ENCODE measurements around the gene RARRES2. TPM values are rescaled to one million over a fixed set of nuclear protein-coding genes. Genes with fewer than 3 reads are reported as not detected.

The RARRES2 gene
- polyA plus RNA-seq, 1 of the 3 experiments (the other 2 are of a cell fraction): 0.43 TPM

GRCh38 chr7:150357270-150357669, 15.8 kb upstream of the RARRES2 start:
- H3K4me1 ChIP-seq (ENCODE audit: control insufficient read depth in 1 of 2, insufficient read depth in 2 of 2, low read depth in 1 of 2, low read length in 1 of 2): no peaks in the 10 kb centered on the region
- H3K9ac ChIP-seq: no peak overlapping the region
- H3K27me3 ChIP-seq (ENCODE audit: insufficient read depth): no peaks in the 10 kb centered on the region
- H3K4me2 ChIP-seq: no peak overlapping the region
- H3F3A ChIP-seq (replicated peaks; ENCODE audit: insufficient read depth): no peaks in the 10 kb centered on the region
- H3K27ac ChIP-seq (ENCODE audit: low read depth in 2 of 2, low read length in 1 of 2): no peak overlapping the region
- H3K9me3 ChIP-seq: no peaks in the 10 kb centered on the region
- no peak for TF ChIP-seq SMC3 (IDR thresholded peaks at IDR 0.05; ENCODE audit: low read depth, low read length)
- TF ChIP-seq NFIC (IDR thresholded peaks at IDR 0.05; ENCODE audit: borderline replicate concordance): no peak
- TF ChIP-seq CHD2 (IDR thresholded peaks at IDR 0.05; ENCODE audit: low read length, partially characterized antibody): no peak
- TF ChIP-seq ZBTB33 (IDR thresholded peaks at IDR 0.05; ENCODE audit: borderline replicate concordance, low read depth): no peak
- TF ChIP-seq RFX5 (IDR thresholded peaks at IDR 0.05; ENCODE audit: low read length): no peak
- TF ChIP-seq GATA2 (CRISPR knock-in tag; IDR thresholded peaks at IDR 0.05): no peak
- TF ChIP-seq USF2 (IDR thresholded peaks at IDR 0.05; ENCODE audit: borderline replicate concordance, low read depth, low read length): no peak
- TF ChIP-seq MXI1 (IDR thresholded peaks at IDR 0.05; ENCODE audit: low read depth, low read length): no peak
- TF ChIP-seq USF1 (IDR thresholded peaks at IDR 0.05; ENCODE audit: borderline replicate concordance, low read depth): no peak
- TF ChIP-seq RCOR1 (IDR thresholded peaks at IDR 0.05; ENCODE audit: low read length): no peak
- no peak for TF ChIP-seq GABPA (IDR thresholded peaks at IDR 0.05; ENCODE audit: low read depth)
- no peak for TF ChIP-seq JUND (IDR thresholded peaks at IDR 0.05)
- no peak for TF ChIP-seq POLR2AphosphoS5 (IDR thresholded peaks at IDR 0.05; ENCODE audit: low read depth, low read length)
- no peak for TF ChIP-seq SIN3A (IDR thresholded peaks at IDR 0.05; ENCODE audit: borderline replicate concordance, low read depth, low read length)
- TF ChIP-seq IRF3 (IDR thresholded peaks at IDR 0.05; ENCODE audit: low read depth, low read length): no peak
- TF ChIP-seq RAD21 (IDR thresholded peaks at IDR 0.05; ENCODE audit: low read length): no peak
- TF ChIP-seq FOSL2 (IDR thresholded peaks at IDR 0.05; ENCODE audit: borderline replicate concordance, low read depth): no peak
- no peak for TF ChIP-seq PBX3 (IDR thresholded peaks at IDR 0.05)
- H4K20me1 ChIP-seq (ENCODE audit: insufficient read depth): no peaks in the 10 kb centered on the region
- ChIA-PET POLR2A (no interaction called here), CTCF (interaction anchor here (0.7 to 5.7 kb wide), 16 partner anchors 11 to 92 kb away, joined by 3 to 57 read pairs (median 4); partner anchors contain the start of genes RARRES2 and REPIN1)
- H3K79me2 ChIP-seq (ENCODE audit: insufficient read depth): no peaks in the 10 kb centered on the region
- H3K9me2 ChIP-seq: no peaks in the 10 kb centered on the region
- H2AFZ ChIP-seq (ENCODE audit: low read depth): no peak overlapping the region
- no peaks in the 10 kb centered on the region for H3K36me3 ChIP-seq (replicated peaks in 1 of 2; ENCODE audit: control insufficient read depth in 1 of 2, insufficient read depth in 2 of 2, low read length in 1 of 2)
- 77% methylated on average over 9 of the region's 9 CpGs for WGBS (ENCODE audit: low lambda C conversion rate)
- no peak for DNase-seq
- H3K4me3 ChIP-seq (ENCODE audit: low read depth in 2 of 2, low read length in 1 of 2): no peak overlapping the region

Data from SK-N-SH (cell line).